Uterus (tissue), 4 donors: Measurements from ENCODE around the gene AQP1. TPM values are rescaled to one million over a fixed set of nuclear protein-coding genes. Genes with fewer than 3 reads are reported as not detected.

Experiments
- DNase-seq, 2 donors: peaks; one replicate each; pipeline ENCODE4 v3.0.0-alpha.2; 2019 to 2020
- H3K27ac ChIP-seq, 2 donors: fragments of 200-600 bp; sonication (generic); 1 replicate in 1 of 2; 2 replicates in 1 of 2; pipeline ENCODE4 v1.5.1; 2016 to 2018
- H3K27me3 ChIP-seq, 2 donors: fragments of 200-600 bp; sonication (generic); one replicate each; pipeline ENCODE4 v1.5.1; 2018 to 2019; ENCODE audit warnings: control low read depth in 1 of 2
- H3K36me3 ChIP-seq, 2 donors: fragments of 200-600 bp; sonication (generic); one replicate each; pipeline ENCODE4 v1.5.1; 2019; ENCODE audit warnings: control low read depth in 1 of 2
- H3K4me1 ChIP-seq, 2 donors: fragments of 200-600 bp; sonication (generic); one replicate each; pipeline ENCODE4 v1.5.1; 2018 to 2019; ENCODE audit warnings: control low read depth in 1 of 2
- H3K4me3 ChIP-seq, 2 donors: fragments of 200-600 bp; sonication (generic); 1 replicate in 1 of 2; 2 replicates in 1 of 2; pipeline ENCODE4 v1.5.1; 2018 to 2019; ENCODE audit warnings: mild to moderate bottlenecking in 1 of 2
- H3K9me3 ChIP-seq, 2 donors: fragments of 200-600 bp; sonication (generic); one replicate each; pipeline ENCODE4 v1.5.1; 2019; ENCODE audit warnings: control low read depth in 1 of 2
- CTCF ChIP-seq, 4 experiments: fragments of 200-600 bp in 2 of 4; fragments of 450-650 bp in 2 of 4; sonication (generic) in 2 of 4; IDR thresholded peaks; one replicate each; pipeline ENCODE4 v1.5.1; 2016 to 2019; ENCODE audit warnings: antibody characterized with exemption in 4 of 4, mild to moderate bottlenecking in 2 of 4, moderate library complexity in 1 of 4
- POLR2A ChIP-seq, 2 donors: fragments of 450-650 bp; IDR thresholded peaks; one replicate each; pipeline ENCODE4 v1.6.1; 2016; ENCODE audit warnings: antibody characterized with exemption in 2 of 2, mild to moderate bottlenecking in 1 of 2, moderate library complexity in 1 of 2
- intact Hi-C: fragments of 100-400 bp; cut with DNase I; formaldehyde crosslinking; loops from one replicate; pipeline ENCODE4 v1.15.1; 2023; ENCODE audit warnings: low total_unique reads
- total RNA-seq, 4 donors: library from RNA; depleted of rRNA in 3 of 4; stranded (reverse); fragments of >200 nt in 3 of 4; gene quantifications; one replicate each; pipeline versions ENCODE4 v1.1.0 to v1.2.4, GENCODE V29; 2014 to 2023
- donor health status: DM: yes; HTN: yes; CAD: no.

Gene AQP1
- total RNA-seq = 100 to 1,000 TPM in 3 of 4 donors, 10 to 100 TPM in 1; 69.6 to 477 (median 370) TPM

GRCh38 chr7:30911561-30911969 is at the start of gene AQP1:
Gene AQP1, plus strand, starts transcription at chr7:30911853. Its CDS starts 57 bp downstream, at chr7:30911910.
- peaks cover 0 to 6% of the 10 kb centered on the region in 2 donors for H3K4me1 ChIP-seq
- no peaks in the 10 kb centered on the region for H3K9me3 ChIP-seq
- H3K4me3 ChIP-seq = peak within 1 kb of the TSS; percentile 9 to 16
- H3K27ac ChIP-seq = peak within 1 kb of the TSS; percentile 34 to 68
- no peak for TF ChIP-seq CTCF (IDR thresholded peaks at IDR 0.05)
- TF ChIP-seq POLR2A (IDR thresholded peaks at IDR 0.05) = peak in 1 of 2 donors; percentile 75
- no peaks in the 10 kb centered on the region for H3K36me3 ChIP-seq
- peak; percentile 69 to 76 for DNase-seq
- no peaks in the 10 kb centered on the region for H3K27me3 ChIP-seq
- intact Hi-C loops = no loop called here

- H3K4me1 ChIP-seq = no peaks in the 10 kb centered on the region
- intact Hi-C loops = no loop called here
- H3K27ac ChIP-seq = peak overlapping the region; percentile 4 to 31
Observed at GRCh38 chr7:30862995-30863705, 48.5 kb upstream of the AQP1 start.

GRCh38 chr7:30863706-30864035 is 48.0 kb upstream of the AQP1 start:
- Histone ChIP-seq H3K36me3 (no peaks in the 10 kb centered on the region), H3K4me3 (no peak overlapping the region), H3K27ac (peak overlapping the region; percentile 4 to 31), H3K4me1 (no peaks in the 10 kb centered on the region), H3K9me3 (no peaks in the 10 kb centered on the region), H3K27me3 (no peaks in the 10 kb centered on the region)
- intact Hi-C loops = no loop called here
- TF ChIP-seq POLR2A (IDR thresholded peaks at IDR 0.05) (no peak), CTCF (IDR thresholded peaks at IDR 0.05) (no peak)
- DNase-seq = no peak

More at GRCh38 chr7:30862995-30863705, 48.5 kb upstream of the AQP1 start:
- H3K27me3 ChIP-seq = no peaks in the 10 kb centered on the region
- H3K9me3 ChIP-seq = no peaks in the 10 kb centered on the region
- no peak overlapping the region for H3K4me3 ChIP-seq
- H3K36me3 ChIP-seq = no peaks in the 10 kb centered on the region
- DNase-seq = no peak
- TF ChIP-seq CTCF (IDR thresholded peaks at IDR 0.05) (no peak), POLR2A (IDR thresholded peaks at IDR 0.05) (no peak)

- TF ChIP-seq CTCF (IDR thresholded peaks at IDR 0.05) = no peak
- no peak for TF ChIP-seq POLR2A (IDR thresholded peaks at IDR 0.05)
- Histone ChIP-seq H3K4me3 (no peak overlapping the region), H3K27me3 (no peaks in the 10 kb centered on the region), H3K9me3 (no peaks in the 10 kb centered on the region), H3K4me1 (no peaks in the 10 kb centered on the region), H3K36me3 (no peaks in the 10 kb centered on the region), H3K27ac (peak overlapping the region in 1 of 2 donors; percentile 31)
- intact Hi-C loops = no loop called here
- no peak for DNase-seq
Observed at GRCh38 chr7:30864101-30864500, 47.6 kb upstream of the AQP1 start.

- TF ChIP-seq POLR2A (IDR thresholded peaks at IDR 0.05) (no peak), CTCF (IDR thresholded peaks at IDR 0.05) (no peak)
- Histone ChIP-seq H3K27me3 (no peaks in the 10 kb centered on the region), H3K36me3 (no peaks in the 10 kb centered on the region), H3K27ac (no peak overlapping the region), H3K4me1 (no peaks in the 10 kb centered on the region), H3K4me3 (no peak overlapping the region), H3K9me3 (no peaks in the 10 kb centered on the region)
- intact Hi-C loops = no loop called here
- no peak for DNase-seq
Observed at GRCh38 chr7:30865076-30865475, 46.6 kb upstream of the AQP1 start.
